ENCODE measurements around the gene OGFOD2.

Gene OGFOD2

DNA sequence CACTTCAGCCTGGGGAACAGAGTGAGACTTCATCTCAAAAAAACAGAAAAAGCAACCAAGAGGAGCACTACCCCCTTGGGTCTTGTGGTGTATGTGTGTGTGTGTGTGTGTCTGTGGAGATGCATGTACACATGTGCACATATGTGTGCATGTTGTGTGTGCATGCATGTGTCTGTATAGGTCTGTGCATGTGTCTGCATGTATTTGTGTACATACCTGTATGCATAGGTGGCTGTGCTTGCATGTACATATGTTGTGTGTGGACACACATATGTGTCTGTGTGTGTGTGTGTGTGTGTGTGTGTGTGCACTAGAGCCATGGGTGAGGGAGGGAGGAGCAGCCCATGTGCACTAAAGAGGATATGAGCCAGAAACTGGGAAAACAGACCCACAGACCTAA is 54.5 kb downstream of the OGFOD2 start:
- peaks cover 19% of the 10 kb centered on the region for H3K4me1 Mint-ChIP-seq (ENCODE audit: low read depth)
- peaks cover 11% of the 10 kb centered on the region for H3K36me3 Mint-ChIP-seq (ENCODE audit: low read depth)
- H3K27me3 Mint-ChIP-seq (ENCODE audit: low read depth): no peaks in the 10 kb centered on the region
- no peaks in the 10 kb centered on the region for H3K9me3 Mint-ChIP-seq
- H3K4me3 Mint-ChIP-seq: no peak overlapping the region
- no peak overlapping the region for H3K27ac Mint-ChIP-seq

Measured in T-helper 1 cell treated with Interleukin-12 subunit alpha and Interleukin-12 subunit beta and Interleukin-4 antibody, amounts not matched to agents 30 μg/mL and 1 μg/mL, for 36 hours (primary cell).